ENCODE measurements around the gene ZC2HC1C. TPM values are rescaled to one million over a fixed set of nuclear protein-coding genes. Genes with fewer than 3 reads are reported as not detected.

ZC2HC1C gene
- total RNA-seq, 1 donor from 2014 or later = 1.4 TPM

DNA sequence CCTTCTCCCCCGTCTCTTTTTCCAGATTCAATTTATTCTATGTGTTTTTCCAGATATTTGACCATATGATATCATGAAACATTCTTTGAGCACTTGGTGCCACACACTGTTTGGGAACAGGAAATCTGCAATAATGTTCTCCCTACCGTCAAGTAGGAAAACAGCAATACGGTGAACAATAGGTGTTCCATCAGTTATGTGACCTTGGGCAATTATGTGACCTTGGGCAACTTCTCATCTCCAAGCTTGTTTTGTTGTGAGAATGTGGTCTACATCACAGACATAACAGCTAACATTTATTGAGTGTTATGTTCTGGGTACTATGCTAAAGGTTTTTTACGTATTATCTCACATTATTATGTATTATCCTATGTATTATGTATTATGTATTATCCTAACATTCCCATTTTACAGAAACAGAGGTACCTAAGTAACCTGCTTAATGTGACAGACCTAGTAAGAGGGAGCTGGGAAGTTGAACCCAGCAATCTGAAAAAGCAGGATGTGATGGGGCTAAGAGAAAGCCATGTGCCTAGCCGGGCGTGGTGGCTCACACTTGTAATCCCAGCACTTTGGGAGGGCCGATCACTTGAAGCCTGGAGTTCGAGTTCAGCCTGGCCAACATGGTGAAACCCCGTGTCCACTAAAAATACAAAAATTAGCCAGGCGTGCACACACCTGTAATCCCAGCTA lies 58.6 kb downstream of the ZC2HC1C start:
- Mint-ChIP-seq H3K4me3 (ENCODE audit: unreplicated experiment) (peak overlapping the region; percentile 91), H3K36me3 (ENCODE audit: low read depth, unreplicated experiment) (peaks cover 5% of the 10 kb centered on the region), H3K27me3 (ENCODE audit: low read depth, unreplicated experiment) (no peaks in the 10 kb centered on the region), H3K27ac (ENCODE audit: unreplicated experiment) (peak overlapping the region; percentile 88), H3K9me3 (ENCODE audit: unreplicated experiment) (no peaks in the 10 kb centered on the region), H3K4me1 (ENCODE audit: low read depth, unreplicated experiment) (peaks cover 21% of the 10 kb centered on the region)
- H3K36me3 ChIP-seq (ENCODE audit: insufficient read depth, low read length) = peaks cover 5% of the 10 kb centered on the region
- H3K27me3 ChIP-seq (ENCODE audit: insufficient read depth, low read length) = no peaks in the 10 kb centered on the region
- DNase-seq (ENCODE audit: low read depth) = no peak
- TF ChIP-seq, protein P1, sequence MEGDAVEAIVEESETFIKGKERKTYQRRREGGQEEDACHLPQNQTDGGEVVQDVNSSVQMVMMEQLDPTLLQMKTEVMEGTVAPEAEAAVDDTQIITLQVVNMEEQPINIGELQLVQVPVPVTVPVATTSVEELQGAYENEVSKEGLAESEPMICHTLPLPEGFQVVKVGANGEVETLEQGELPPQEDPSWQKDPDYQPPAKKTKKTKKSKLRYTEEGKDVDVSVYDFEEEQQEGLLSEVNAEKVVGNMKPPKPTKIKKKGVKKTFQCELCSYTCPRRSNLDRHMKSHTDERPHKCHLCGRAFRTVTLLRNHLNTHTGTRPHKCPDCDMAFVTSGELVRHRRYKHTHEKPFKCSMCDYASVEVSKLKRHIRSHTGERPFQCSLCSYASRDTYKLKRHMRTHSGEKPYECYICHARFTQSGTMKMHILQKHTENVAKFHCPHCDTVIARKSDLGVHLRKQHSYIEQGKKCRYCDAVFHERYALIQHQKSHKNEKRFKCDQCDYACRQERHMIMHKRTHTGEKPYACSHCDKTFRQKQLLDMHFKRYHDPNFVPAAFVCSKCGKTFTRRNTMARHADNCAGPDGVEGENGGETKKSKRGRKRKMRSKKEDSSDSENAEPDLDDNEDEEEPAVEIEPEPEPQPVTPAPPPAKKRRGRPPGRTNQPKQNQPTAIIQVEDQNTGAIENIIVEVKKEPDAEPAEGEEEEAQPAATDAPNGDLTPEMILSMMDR (IDR thresholded peaks at IDR 0.05; ENCODE audit: insufficient read depth, low read depth, low read length) = no peak
- TF ChIP-seq EZH2 (IDR thresholded peaks at IDR 0.05; ENCODE audit: insufficient read depth, low read length) = no peak
- H3K79me2 ChIP-seq (ENCODE audit: insufficient read depth, low read length) = peaks cover 23% of the 10 kb centered on the region
- H4K20me1 ChIP-seq (ENCODE audit: insufficient read depth, low read length) = peaks cover 4% of the 10 kb centered on the region
- H2AFZ ChIP-seq (ENCODE audit: low read depth, low read length) = no peak overlapping the region
- H3K9ac ChIP-seq (ENCODE audit: low read length) = no peak overlapping the region
- no peak overlapping the region for H3K27ac ChIP-seq (ENCODE audit: low read depth, low read length)
- H3K9me3 ChIP-seq (ENCODE audit: insufficient read depth, low read depth, low read length) = no peaks in the 10 kb centered on the region
- no peak for FAIRE-seq
- H3K4me3 ChIP-seq (ENCODE audit: insufficient read depth, low read depth, low read length) = no peak overlapping the region
- H3K4me2 ChIP-seq (ENCODE audit: low read length) = peak overlapping the region; percentile 88
- peaks cover 33% of the 10 kb centered on the region for H3K4me1 ChIP-seq (ENCODE audit: insufficient read depth, low read length)

DNA sequence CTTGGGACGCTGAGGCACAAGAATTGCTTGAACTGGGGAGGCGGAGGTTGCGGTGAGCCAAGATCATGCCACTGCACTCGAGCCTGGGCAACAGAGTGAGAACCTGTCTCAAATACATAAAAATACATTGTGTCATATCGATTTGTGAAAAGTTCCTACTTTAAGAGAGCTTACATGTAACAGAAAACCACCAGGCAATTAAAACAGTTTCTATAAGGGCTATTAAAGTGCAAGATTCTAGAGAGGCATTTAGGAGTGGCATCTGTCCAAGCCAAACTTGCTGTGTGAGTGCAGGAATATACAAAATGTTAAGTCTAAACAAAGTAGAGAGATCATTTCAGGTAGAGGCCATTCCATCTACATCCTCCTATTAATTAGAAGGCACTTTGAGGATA lies 59.2 kb downstream of the ZC2HC1C start:
- no peak overlapping the region for H3K4me3 ChIP-seq (ENCODE audit: insufficient read depth, low read depth, low read length)
- H3K9me3 ChIP-seq (ENCODE audit: insufficient read depth, low read depth, low read length) = no peaks in the 10 kb centered on the region
- TF ChIP-seq EZH2 (IDR thresholded peaks at IDR 0.05; ENCODE audit: insufficient read depth, low read length) = no peak
- TF ChIP-seq, protein P1 (IDR thresholded peaks at IDR 0.05; ENCODE audit: insufficient read depth, low read depth, low read length) = no peak
- no peaks in the 10 kb centered on the region for H3K27me3 ChIP-seq (ENCODE audit: insufficient read depth, low read length)
- H4K20me1 ChIP-seq (ENCODE audit: insufficient read depth, low read length) = peaks cover 4% of the 10 kb centered on the region
- no peak overlapping the region for H3K9ac ChIP-seq (ENCODE audit: low read length)
- DNase-seq (ENCODE audit: low read depth) (no peak), FAIRE-seq (no peak)
- H3K9me3 Mint-ChIP-seq (ENCODE audit: unreplicated experiment) = no peaks in the 10 kb centered on the region
- H3K36me3 Mint-ChIP-seq (ENCODE audit: low read depth, unreplicated experiment) = peaks cover 9% of the 10 kb centered on the region
- peaks cover 5% of the 10 kb centered on the region for H3K36me3 ChIP-seq (ENCODE audit: insufficient read depth, low read length)
- peaks cover 33% of the 10 kb centered on the region for H3K4me1 ChIP-seq (ENCODE audit: insufficient read depth, low read length)
- peaks cover 23% of the 10 kb centered on the region for H3K79me2 ChIP-seq (ENCODE audit: insufficient read depth, low read length)
- H3K27ac Mint-ChIP-seq (ENCODE audit: unreplicated experiment) = peak overlapping the region; percentile 7
- no peak overlapping the region for H3K27ac ChIP-seq (ENCODE audit: low read depth, low read length)
- H3K27me3 Mint-ChIP-seq (ENCODE audit: low read depth, unreplicated experiment) = no peaks in the 10 kb centered on the region
- H3K4me2 ChIP-seq (ENCODE audit: low read length) = no peak overlapping the region
- H3K4me3 Mint-ChIP-seq (ENCODE audit: unreplicated experiment) = no peak overlapping the region
- peaks cover 21% of the 10 kb centered on the region for H3K4me1 Mint-ChIP-seq (ENCODE audit: low read depth, unreplicated experiment)
- H2AFZ ChIP-seq (ENCODE audit: low read depth, low read length) = no peak overlapping the region

Other genes starting within 250 kb of the ZC2HC1C start
- gene PROX2, start 193.5 kb upstream of the ZC2HC1C start, total RNA-seq = not detected in 2 replicates
- 83.0 and 90.6 TPM in 2 replicates for gene DLST, start 187.7 kb upstream of the ZC2HC1C start, total RNA-seq
- 0.70 and 1.7 TPM in 2 replicates for gene RPS6KL1, start 146.4 kb upstream of the ZC2HC1C start, total RNA-seq
- 2.5 and 3.5 TPM in 2 replicates for gene PGF, start 114.0 kb upstream of the ZC2HC1C start, total RNA-seq
- gene EIF2B2, start 66.7 kb upstream of the ZC2HC1C start, total RNA-seq = 37.7 TPM in 2 replicates
- 12.7 and 12.9 TPM in 2 replicates for gene MLH3, start 18.2 kb upstream of the ZC2HC1C start, total RNA-seq
- 6.9 and 8.9 TPM in 2 replicates for gene ACYP1, start 5.6 kb upstream of the ZC2HC1C start, total RNA-seq
- gene NEK9, start 57.4 kb downstream of the ZC2HC1C start, total RNA-seq = 45.2 and 56.3 TPM in 2 replicates
- gene TMED10, start 107.0 kb downstream of the ZC2HC1C start, total RNA-seq = 331 and 359 TPM in 2 replicates
- 33.9 and 57.7 TPM in 2 replicates for gene FOS, start 209.2 kb downstream of the ZC2HC1C start, total RNA-seq

Measured in astrocyte (in vitro differentiated cells and primary cell).